NCI-H1930 (cell line): Measurements from ENCODE around the gene MERTK.

Source experiments
- DNase-seq, 2 experiments: peaks; one replicate each; lab custom pipeline; 2025; lab: John Stamatoyannopoulos, UW

The MERTK gene

DNA sequence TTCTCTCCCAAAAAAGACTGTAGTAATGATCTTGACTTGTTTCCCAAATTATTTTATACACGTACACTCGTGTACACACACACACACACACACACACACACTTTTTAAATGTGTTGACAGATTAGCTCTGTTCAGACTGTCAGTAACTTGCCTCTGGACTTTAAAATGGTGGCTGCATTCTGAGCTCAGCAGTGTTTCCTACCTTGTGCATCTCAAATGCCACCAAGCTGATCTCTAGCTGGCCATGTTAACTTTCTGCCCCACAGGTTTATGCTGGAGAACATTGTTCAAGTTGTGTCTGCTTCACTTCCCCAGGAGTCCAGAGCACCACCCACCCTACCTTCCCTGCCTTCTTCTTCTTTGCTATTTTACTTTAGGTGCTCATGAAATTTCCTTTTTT, 83.3 kb downstream of the MERTK start:
- no peak for DNase-seq

DNA sequence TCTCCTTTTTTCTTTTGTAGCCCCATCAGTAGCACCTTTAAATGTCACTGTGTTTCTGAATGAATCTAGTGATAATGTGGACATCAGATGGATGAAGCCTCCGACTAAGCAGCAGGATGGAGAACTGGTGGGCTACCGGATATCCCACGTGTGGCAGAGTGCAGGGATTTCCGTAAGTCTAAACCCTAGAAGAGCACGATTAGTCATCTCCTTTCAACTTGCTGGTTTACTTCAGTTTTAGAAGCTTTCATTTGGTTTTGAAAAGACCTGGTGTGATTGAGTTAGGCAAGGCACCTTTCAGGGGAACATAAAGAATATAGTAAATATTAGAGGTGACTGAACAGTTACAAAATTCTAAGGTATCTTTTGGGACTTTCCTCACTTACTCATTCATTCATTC, 84.4 kb downstream of the MERTK start:
- DNase-seq, result no peak

DNA sequence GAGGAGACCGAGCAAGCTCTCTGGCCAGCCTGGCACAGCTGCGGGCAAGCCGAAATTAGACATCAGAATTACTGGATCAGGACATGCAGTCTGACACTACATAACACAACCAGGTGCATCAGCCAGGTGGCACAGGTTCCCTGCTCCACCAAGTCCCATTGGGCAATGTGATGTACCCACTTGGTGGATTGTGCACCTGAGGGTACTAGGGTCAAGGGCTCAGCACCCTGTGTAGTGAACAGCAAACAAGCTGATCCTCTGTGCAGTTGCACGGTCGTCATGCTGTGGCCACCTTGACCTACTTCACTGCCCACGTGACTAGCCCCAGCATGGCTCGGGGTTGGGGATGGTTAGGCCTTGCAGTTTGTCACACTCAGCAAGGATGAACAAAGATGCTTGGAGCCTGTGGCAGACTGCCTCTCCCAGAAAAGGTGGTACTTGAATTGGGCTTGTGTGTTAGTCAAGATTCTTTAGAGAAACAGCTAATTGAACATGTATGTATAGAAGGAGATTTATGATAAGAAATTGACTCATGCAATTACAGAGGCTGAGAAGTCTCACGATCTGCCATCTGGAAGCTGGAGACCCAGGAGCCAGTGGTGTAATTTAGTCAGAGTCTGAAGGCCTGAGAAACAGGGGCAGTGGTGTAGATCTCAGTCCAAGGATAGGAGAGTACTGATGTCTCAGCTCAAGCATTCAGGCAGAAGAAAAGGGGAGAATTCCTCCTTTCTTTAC, 85.2 kb downstream of the MERTK start:
- no peak for DNase-seq

DNA sequence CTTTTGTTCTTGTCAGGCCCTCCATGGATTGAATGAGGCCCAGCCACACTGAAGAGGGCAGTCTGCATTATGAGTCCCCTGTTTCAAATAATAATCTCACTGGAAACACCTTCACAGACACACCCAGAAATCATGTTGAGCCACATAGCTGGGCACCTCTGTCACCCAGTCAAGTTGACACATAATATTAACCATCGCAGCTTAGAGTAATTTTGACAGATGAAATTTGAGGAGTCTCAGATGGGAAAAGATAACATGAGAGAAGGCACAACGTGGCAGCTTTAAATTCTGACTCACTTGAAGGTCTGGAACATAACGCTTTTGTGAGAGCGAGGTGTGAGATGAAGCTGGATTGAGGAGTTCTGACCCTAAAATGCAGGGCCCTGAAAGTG, 85.8 kb downstream of the MERTK start:
- no peak for DNase-seq

DNA sequence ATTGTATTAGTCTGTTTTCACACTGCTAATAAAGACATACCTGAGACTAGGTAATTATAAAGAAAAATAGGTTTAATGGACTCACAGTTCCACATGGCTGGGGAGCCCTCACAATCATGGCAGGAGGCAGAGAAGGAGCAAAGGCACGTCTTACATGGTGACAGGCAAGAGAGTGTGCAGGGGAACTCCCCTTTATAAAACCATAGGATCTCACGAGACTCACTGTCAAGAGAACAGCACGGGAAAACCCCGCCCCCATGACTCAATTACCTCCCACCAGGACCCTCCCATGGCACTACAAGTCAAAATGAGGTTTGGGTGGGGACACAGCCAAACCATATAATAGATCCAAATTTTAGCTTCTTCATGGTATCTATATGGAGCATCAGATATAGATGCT, 87.1 kb downstream of the MERTK start:
- DNase-seq, result no peak

DNA sequence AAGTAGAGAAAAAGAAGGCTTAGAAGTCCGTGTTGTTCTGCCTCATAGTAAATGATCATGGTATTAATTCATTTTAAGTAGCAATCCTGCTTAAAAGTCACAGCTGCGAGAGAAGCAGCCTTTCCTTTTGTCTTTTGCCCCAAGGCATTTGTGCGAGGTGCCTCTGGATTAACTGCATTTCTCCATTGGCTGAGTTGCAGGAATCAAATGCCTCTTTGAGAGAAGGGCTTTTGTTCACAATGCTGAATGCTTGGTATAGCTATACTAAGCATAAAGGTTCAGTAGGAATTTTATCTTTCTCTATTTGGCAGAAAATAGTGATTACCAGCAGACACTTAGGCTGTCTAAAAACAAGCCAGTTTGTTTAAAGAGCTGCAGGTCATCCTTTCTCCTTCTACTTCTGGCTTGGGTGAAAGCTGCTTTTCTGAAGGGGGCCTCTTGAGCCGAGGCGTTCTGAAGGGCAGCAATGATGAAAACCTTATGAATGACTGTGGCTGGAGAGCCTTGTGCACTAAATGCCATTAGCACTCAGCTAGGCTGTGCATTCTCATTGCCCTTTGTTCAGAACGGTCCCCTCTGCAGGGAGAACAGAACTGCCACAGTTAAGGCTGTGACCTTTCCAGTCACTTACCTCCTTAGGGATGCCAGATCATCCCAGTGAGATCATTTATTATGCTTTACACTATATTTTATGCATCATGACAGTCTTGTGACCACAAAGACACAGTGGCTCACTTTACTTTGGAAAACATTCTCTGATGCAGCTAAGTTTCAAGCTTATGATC, 87.9 kb downstream of the MERTK start:
- DNase-seq, result no peak

DNA sequence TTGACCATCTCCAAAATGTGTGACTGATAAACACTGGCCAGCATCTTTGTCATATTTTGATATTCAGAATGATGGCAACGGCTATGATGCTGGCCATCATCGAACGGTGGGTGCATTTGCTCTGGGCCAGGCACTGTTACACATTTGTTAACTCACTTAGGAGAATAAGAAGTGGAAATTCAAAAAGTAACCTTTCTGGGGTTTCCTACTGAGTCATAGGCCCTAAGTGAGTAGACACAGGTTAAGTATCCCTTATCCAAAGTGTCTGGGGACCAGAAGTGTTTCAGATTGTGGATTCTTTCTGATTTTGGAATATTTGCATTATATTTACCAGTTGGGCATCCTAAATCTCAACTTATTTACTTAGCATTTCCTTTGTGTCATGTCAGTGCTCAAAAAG, 92.0 kb downstream of the MERTK start:
- no peak for DNase-seq

DNA sequence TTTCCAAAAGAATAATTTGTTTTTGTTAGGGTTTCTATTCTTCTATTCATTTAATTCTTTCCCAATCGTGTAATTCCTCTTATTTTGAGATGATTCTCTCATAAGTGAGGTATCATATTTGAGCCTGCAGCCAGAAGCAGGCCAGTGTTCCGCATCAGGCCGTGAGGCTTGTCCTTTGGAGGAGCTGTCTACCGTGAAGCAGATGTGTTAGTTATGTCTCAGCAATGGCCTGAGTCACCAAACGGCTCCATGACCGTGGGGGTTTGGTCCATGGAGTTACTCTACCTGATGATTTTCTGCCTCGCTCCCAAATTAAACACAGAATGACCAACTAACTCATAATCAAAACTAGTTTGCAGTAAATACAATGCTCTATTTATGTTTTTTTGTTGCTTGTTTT, 92.4 kb downstream of the MERTK start:
- no peak for DNase-seq

DNA sequence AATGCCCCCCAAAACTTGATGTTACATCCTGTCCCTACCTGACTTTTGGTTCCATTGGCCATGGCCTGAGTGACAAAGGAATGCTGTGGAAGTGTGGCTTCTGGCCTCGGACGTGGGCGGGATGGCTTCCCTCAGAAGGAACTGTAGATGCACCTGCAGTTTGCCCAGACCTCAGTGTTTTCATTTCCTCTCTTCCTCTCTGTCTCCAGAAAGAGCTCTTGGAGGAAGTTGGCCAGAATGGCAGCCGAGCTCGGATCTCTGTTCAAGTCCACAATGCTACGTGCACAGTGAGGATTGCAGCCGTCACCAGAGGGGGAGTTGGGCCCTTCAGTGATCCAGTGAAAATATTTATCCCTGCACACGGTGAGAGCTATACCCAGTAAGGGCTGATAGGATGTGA, 95.6 kb downstream of the MERTK start:
- DNase-seq, result no peak

DNA sequence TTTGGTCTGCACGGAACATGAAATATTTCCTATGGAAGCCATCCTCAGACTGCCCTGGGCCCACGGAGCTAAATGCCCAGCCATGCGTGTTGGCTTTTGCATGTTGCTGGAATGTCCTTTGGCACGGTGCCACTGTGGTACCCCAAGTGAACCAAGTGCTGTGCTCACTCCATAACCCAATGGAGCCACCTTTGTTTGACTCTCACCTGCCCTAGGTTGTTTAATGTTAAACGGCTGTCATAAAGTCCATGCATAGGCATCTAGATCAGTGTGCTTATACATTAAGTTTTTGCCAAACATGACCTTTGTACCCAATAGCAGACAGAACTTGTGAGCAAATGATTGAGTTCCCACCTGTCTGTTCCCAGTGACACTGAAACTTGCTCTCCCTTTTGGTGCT, 96.7 kb downstream of the MERTK start:
- DNase-seq, result no peak

DNA sequence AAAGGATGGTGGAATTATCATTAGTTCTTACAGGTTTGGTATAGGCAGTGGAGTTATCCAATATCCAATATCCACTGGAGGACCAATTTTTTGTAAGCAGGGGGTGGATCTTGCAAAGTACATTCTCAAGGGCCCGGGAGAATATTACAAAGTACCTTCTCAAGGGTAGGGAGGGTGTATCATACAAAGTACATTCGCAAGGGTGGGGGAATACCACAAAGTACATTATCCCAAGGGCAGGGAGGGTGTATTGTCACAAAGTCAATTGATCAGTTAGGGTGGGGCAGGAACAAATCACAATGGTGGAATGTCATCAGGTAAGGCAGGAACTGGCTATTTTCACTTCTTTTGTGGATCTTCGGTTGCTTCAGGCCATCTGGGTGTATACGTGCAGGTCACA, 101.4 kb downstream of the MERTK start:
- DNase-seq, result no peak

DNA sequence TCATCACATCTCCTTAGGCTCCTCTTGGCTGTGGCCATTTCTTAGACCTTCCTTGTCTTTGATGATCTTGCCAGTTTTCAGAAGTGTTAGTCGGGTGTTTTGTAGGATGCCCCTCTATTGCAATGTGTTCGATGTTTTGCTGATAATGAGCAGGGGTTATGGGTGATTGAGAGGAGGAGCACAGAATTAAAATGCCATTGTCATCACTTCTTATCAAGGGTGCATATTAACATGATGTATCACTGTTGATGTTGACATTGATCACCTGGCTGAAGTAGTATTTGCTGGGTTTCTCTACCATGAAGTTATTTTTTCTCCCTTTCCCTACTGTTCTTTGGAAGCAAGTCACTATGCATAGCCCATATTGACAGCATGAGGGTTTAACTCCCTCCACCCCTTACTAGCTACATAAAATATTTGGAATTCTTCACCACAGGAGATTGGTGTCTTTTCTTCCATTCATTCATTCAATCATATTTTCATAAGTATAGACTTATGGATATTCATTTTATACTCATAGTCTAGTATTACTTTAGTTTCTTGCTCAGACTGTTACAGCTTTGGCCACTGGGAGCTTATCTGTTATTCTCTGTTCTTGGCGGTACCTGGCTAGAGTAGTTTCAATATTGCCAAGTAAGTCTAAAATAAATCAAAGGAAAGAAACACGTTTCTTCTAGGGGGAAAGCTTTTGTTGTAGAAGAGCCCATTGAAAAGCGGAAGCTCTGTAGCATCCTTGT, 102.2 kb downstream of the MERTK start:
- no peak for DNase-seq

DNA sequence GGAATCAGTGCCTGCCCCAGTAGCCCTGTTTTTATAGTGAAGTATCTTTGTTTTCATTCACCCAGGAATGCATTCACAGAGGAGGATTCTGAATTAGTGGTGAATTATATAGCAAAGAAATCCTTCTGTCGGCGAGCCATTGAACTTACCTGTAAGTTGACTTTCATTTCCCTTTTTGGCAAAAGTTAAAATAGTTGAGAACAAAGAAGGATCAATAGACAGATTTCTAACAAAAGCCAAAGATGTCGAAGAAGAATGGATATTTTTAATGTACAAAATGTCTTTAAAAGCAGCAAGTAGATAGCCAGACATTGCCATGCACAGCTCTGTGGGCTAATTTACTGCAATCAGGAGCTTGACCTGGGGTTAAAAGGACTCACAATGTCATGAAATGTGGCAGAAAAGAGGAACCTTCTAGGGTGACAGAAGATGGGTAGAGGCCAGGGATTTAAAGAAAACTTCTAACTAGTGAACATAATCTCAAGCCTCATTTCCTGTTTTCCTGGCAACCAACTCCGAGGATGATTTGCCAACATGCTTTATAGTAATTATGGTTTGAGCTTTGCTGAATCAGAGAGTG, 102.8 kb downstream of the MERTK start:
- DNase-seq, result no peak

DNA sequence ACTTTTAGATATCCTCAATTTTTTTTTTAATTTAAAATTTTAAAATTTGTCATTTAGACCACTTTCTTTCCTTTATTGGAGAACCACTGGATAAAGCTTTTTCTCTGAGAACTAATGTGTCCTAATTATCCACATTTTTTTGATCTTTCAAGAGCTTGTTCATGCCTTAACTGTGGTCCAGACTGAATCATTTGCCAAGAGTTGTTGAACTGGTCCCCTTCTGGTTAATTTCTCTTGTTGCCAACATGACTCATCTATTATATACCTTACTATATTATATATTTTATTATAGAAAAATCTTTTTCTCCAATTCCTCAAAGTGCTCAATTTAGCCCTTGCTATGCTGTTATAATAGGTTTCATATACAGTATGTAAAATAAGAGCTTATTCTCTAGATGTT, 103.5 kb downstream of the MERTK start:
- DNase-seq, result no peak

DNA sequence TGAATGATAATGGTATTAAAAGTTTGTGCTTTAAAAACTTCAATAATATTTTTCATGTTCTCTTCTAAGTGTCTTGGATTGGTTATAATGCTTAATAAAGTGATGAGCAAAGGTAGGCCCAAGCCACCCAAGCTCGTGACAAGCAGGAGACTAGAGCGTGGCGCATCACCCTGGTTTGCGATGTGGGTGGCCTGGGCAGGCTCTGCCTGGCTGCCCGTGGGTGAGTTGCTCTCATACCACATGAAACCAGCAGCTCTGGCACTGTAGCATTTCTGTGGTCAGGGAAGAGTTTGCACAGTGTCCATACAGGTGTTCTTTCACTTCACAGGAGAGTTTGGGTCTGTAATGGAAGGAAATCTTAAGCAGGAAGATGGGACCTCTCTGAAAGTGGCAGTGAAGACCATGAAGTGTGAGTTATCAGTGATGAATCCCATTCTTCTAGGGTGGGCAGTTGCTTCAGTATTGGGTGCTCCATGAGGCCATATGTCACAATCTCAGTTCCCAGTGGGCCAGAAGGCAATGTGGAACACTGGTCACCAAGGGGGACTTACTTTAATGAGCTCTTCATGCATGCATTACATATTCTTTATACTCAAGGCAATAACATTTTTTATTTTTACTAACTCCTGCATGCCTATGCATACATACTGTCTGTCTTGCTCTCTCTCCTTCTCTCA, 105.3 kb downstream of the MERTK start:
- DNase-seq, result no peak

DNA sequence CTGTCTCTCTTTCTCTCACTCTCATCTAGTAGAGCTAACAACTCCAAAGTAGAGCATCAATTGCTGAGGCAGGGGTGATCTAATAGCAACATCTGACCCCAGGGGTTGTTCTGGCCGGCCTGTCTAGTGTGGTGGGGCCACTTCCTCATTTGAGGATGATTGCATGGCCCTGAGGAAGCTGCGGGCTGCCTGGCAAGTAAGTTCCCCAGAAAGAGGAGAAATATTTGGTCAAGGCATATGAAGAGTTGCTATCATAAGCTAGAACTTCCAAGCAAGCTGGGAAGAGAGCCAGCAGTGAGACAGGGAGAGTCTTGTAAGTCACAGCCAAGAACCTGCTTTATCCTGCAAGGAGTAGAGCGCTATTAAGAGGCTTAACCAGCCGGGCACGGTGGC, 105.8 kb downstream of the MERTK start:
- DNase-seq, result no peak

DNA sequence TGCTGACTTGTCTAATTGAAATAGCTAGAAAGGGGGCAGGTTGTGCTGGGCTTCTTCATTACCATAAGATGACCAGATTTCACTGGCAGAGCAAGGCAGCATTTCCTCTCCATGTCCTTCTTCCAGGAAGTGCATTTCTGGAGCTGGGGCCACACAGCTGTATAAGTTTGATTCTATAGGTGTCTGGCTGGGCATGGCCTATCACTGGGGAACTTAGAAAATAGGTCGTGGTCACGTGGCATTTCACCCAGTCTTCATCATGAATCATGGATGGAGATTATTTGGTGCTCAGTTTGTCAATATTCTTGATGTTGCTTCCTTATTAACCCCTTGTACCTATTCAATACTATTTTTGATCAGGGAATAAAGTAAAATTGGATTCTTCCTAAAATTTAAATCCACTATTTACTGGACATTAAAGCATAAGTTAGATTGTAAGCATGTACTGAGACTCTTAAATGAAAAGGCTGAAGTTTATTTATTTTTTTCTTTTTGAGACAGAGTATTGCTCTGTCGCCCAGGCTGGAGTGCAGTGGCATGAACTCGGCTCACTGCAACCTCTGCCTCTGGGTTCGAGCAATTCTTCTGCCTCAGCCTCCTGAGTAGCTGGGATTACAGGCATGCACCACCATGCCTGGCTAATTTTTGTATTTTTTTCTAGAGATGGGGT, 107.1 kb downstream of the MERTK start:
- DNase-seq, result no peak

DNA sequence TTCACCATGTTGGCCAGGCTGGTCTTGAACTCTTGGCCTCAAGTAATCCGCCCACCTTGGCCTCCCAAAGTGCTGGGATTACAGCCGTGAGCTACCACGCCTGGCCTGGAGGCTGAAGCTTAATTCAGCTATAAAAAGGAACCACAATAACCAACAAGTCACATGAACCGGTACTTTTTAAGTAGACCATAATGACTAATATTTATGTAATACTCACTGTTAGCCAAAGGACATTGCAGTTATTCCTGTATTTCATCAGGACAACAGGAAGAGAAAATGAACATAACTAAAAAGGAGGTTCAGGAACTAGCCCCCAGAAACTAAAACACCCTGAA, 107.6 kb downstream of the MERTK start:
- no peak for DNase-seq

DNA sequence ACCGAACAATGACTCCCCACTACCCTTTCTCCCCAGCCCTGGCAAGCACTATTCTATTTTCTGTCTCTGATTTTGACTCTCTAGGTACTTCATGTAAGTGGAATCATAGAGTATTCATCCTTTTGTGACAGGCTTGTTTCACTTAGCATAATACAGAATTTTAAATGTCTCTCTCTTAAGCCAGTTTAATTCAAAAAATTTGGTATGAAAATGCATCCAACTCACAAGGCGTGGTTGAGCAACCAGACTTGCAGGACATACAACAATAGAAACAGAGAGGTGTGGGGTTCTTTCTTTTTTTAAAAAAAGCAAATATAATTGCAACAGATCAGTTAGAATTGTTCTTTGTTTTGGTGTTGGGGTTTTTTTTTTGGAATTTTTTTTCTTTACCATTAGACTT, 109.1 kb downstream of the MERTK start:
- DNase-seq, result no peak

DNA sequence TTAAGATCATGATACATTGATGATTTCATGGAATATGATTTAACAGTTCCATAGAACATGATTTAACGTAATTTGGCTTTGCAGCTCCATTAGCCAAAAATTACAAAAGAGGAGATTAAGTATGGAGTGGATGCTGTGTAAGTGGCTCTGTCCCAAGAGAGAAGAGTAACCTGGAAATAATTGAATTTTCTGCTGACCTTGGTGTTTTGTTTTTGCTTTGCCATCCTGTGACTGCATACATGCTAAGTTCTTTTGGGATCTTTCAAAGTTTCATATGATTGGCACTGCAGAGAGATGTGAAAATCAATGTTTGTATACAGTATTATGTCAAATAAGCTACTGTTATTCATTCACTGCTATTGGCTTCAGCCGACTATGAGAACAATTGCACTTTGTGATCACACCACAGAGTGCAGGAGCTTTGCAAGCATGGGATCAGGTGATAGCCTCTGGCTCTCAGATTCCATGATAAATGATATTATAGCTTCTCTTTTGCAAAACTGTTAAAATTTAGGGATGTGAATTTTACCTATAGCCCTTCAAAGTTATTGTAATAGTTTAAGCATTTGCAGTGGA, 110.6 kb downstream of the MERTK start:
- DNase-seq, result no peak

DNA sequence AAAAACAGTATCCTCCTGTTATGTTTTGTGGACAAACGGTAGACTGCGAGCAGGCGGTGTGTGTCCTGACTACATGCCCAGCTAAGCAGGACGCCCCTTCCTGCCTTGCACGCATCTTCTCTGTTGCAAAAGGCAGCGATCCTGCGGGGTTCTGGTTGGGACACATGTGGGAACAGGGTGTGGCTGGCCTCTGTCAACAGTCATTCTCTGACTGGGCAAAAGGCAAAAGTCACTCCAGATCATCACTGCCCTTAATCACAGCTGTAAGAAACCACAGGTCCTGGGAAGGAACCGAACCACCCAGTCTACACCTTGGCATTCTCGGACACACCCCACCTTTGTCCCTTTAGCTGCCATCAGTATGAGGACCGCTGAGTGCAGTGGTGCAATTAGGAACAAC, 112.3 kb downstream of the MERTK start:
- no peak for DNase-seq
